ACC112 (cell line): Measurements from ENCODE around the gene OLFML2A.

Experiments
- H2AFZ ChIP-seq: fragments of 200-600 bp; sonication (generic); one replicate; pipeline ENCODE4 v1.6.0; 2017; ENCODE audit warnings: antibody characterized with exemption, low read length; ENCODE audit not compliant: unreplicated experiment
- H3K27ac ChIP-seq: fragments of 200-600 bp; sonication (generic); 2 replicates; pipeline ENCODE4 v1.5.1; 2014; ENCODE audit warnings: low read depth, mild to moderate bottlenecking, antibody characterized with exemption, low read length, moderate library complexity
- H3K27me3 ChIP-seq: fragments of 200-600 bp; sonication (generic); 2 replicates; pipeline ENCODE4 v1.6.1; 2014; ENCODE audit warnings: mild to moderate bottlenecking, antibody characterized with exemption, low read length, moderate library complexity, mixed read lengths; ENCODE audit not compliant: insufficient read depth
- H3K36me3 ChIP-seq: fragments of 200-600 bp; sonication (generic); 2 replicates; pipeline ENCODE4 v1.6.1; 2016; ENCODE audit warnings: mild to moderate bottlenecking, antibody characterized with exemption, low read length, moderate library complexity, mixed read lengths; ENCODE audit not compliant: insufficient read depth
- H3K4me1 ChIP-seq: fragments of 200-600 bp; sonication (generic); one replicate; pipeline ENCODE4 v1.6.1; 2016; ENCODE audit warnings: low read length, mixed read lengths; ENCODE audit not compliant: insufficient read depth, unreplicated experiment, control insufficient read depth
- H3K4me3 ChIP-seq: fragments of 200-600 bp; sonication (generic); 2 replicates; pipeline ENCODE4 v1.5.1; 2014; ENCODE audit warnings: mild to moderate bottlenecking, low read depth, low read length
- H3K79me2 ChIP-seq: fragments of 200-600 bp; sonication (generic); one replicate; pipeline ENCODE4 v1.6.0; 2016; ENCODE audit warnings: low read length; ENCODE audit not compliant: control insufficient read depth, unreplicated experiment, insufficient read depth

The OLFML2A gene

GRCh38 chr9:124854822-124855221 is 77.9 kb downstream of the OLFML2A start:
- H3K27ac ChIP-seq, result no peak overlapping the region
- H3K4me3 ChIP-seq, result no peak overlapping the region
- H2AFZ ChIP-seq, result no peak overlapping the region
- H3K79me2 ChIP-seq, result peaks cover 11% of the 10 kb centered on the region
- H3K36me3 ChIP-seq, result peaks cover 13% of the 10 kb centered on the region
- H3K4me1 ChIP-seq, result peaks cover 23% of the 10 kb centered on the region
- no peaks in the 10 kb centered on the region for H3K27me3 ChIP-seq

GRCh38 chr9:124855566-124855943 is 78.6 kb downstream of the OLFML2A start:
- Histone ChIP-seq H3K4me3 (no peak overlapping the region), H3K36me3 (peaks cover 19% of the 10 kb centered on the region), H2AFZ (no peak overlapping the region), H3K27ac (no peak overlapping the region), H3K4me1 (peaks cover 30% of the 10 kb centered on the region), H3K79me2 (peaks cover 18% of the 10 kb centered on the region), H3K27me3 (no peaks in the 10 kb centered on the region)

GRCh38 chr9:124855944-124856765 is 79.2 kb downstream of the OLFML2A start:
- H3K79me2 ChIP-seq, result peaks cover 24% of the 10 kb centered on the region
- H3K36me3 ChIP-seq, result peaks cover 24% of the 10 kb centered on the region
- H2AFZ ChIP-seq, result no peak overlapping the region
- no peak overlapping the region for H3K27ac ChIP-seq
- H3K4me1 ChIP-seq, result peaks cover 30% of the 10 kb centered on the region
- H3K4me3 ChIP-seq, result no peak overlapping the region
- no peaks in the 10 kb centered on the region for H3K27me3 ChIP-seq

GRCh38 chr9:124857533-124858162 is 80.7 kb downstream of the OLFML2A start:
- H3K4me3 ChIP-seq, result no peak overlapping the region
- peaks cover 25% of the 10 kb centered on the region for H3K4me1 ChIP-seq
- H3K36me3 ChIP-seq, result peaks cover 24% of the 10 kb centered on the region
- no peak overlapping the region for H3K27ac ChIP-seq
- H3K27me3 ChIP-seq, result no peaks in the 10 kb centered on the region
- H2AFZ ChIP-seq, result no peak overlapping the region
- H3K79me2 ChIP-seq, result peaks cover 30% of the 10 kb centered on the region

- no peaks in the 10 kb centered on the region for H3K27me3 ChIP-seq
- no peak overlapping the region for H3K4me3 ChIP-seq
- peaks cover 26% of the 10 kb centered on the region for H3K4me1 ChIP-seq
- no peak overlapping the region for H3K27ac ChIP-seq
- peaks cover 30% of the 10 kb centered on the region for H3K79me2 ChIP-seq
- peaks cover 24% of the 10 kb centered on the region for H3K36me3 ChIP-seq
- H2AFZ ChIP-seq, result no peak overlapping the region
Observed at GRCh38 chr9:124858330-124859046, 81.6 kb downstream of the OLFML2A start.

GRCh38 chr9:124859803-124860581 is 83.1 kb downstream of the OLFML2A start:
- Histone ChIP-seq H3K79me2 (peaks cover 30% of the 10 kb centered on the region), H3K36me3 (peaks cover 24% of the 10 kb centered on the region), H3K27me3 (no peaks in the 10 kb centered on the region), H3K4me1 (peaks cover 29% of the 10 kb centered on the region), H3K4me3 (peak overlapping the region; percentile 88), H2AFZ (no peak overlapping the region), H3K27ac (no peak overlapping the region)

- peaks cover 24% of the 10 kb centered on the region for H3K36me3 ChIP-seq
- H3K27me3 ChIP-seq, result no peaks in the 10 kb centered on the region
- H3K4me3 ChIP-seq, result peak overlapping the region; percentile 88
- H2AFZ ChIP-seq, result no peak overlapping the region
- peaks cover 29% of the 10 kb centered on the region for H3K4me1 ChIP-seq
- H3K27ac ChIP-seq, result no peak overlapping the region
- peaks cover 30% of the 10 kb centered on the region for H3K79me2 ChIP-seq
Observed at GRCh38 chr9:124860582-124861341, 83.8 kb downstream of the OLFML2A start.

GRCh38 chr9:124861342-124862229 is 84.7 kb downstream of the OLFML2A start, which contains the start of the genes ARPC5L and RPL35:
TSS of gene ARPC5L (plus strand) at chr9:124862130. CDS start at chr9:124869291, 7,161 bp downstream.
TSS of gene RPL35 (minus strand) at chr9:124861957. CDS start at chr9:124861912, 45 bp downstream.
- H3K4me1 ChIP-seq, result peaks cover 29% of the 10 kb centered on the region
- H3K36me3 ChIP-seq, result peaks cover 24% of the 10 kb centered on the region
- H2AFZ ChIP-seq, result peak within 1 kb of the TSS; percentile 87
- H3K4me3 ChIP-seq, result peak within 1 kb of the TSS; percentile 88
- H3K27ac ChIP-seq, result peak within 1 kb of the TSS; percentile 74
- no peaks in the 10 kb centered on the region for H3K27me3 ChIP-seq
- H3K79me2 ChIP-seq, result peaks cover 30% of the 10 kb centered on the region

GRCh38 chr9:124863371-124863871 is 86.5 kb downstream of the OLFML2A start:
- Histone ChIP-seq H3K27ac (no peak overlapping the region), H2AFZ (peak overlapping the region; percentile 4), H3K4me3 (no peak overlapping the region), H3K36me3 (peaks cover 22% of the 10 kb centered on the region), H3K4me1 (peaks cover 29% of the 10 kb centered on the region), H3K79me2 (peaks cover 42% of the 10 kb centered on the region), H3K27me3 (no peaks in the 10 kb centered on the region)
